GM18868 (cell line): Measurements from ENCODE around the gene FHAD1.
"Not testable (repeated sequence)": the region's sequence is repeated elsewhere in the genome, so short reads cannot be mapped to it uniquely, and the experiment has no call there.

Source experiments
- ATAC-seq: cut with Tn5 transposase; IDR thresholded peaks from one replicate; pipeline ENCODE4 v1.9.1; 2021; ENCODE audit warnings: mild to moderate bottlenecking, moderate library complexity; ENCODE audit not compliant: unreplicated experiment

The FHAD1 gene

DNA sequence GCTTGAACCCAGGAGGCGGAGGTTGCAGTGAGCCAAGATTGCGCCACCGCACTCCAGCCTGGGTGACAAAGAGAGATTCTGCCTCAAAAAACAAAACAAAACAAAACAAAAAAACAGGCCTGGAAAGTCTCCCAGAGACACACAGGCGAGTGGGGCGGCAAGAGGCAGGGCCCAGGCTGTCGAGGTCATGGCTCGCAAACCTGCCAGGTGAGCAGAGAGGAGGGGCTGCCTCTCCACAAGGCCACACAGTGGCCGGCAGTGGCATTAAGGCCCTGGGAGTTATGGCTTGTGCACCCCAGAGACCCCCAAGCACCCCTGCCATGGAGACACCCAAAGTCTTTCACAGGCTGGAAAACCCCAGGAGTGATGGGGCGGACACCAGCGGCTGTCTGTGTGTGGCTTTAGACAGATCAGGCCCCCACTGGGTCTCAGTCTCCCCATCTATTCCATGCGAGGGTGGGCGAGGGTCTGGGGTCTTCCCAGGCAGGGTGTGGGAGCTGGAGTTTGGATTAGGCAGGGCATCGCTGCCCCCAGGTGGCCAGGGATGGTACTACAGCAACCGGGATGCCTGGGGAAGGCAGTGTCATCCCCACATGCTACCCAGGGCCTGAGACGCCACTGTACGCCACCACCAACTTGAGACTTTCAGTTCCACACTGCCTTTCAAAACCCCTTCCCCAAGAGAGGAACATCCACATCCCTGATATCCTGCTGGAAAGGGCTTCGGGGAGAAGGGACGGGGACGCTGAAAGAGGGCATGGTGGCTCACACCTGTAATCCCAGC is 184.0 kb downstream of the FHAD1 start:
- ATAC-seq = no peak

GRCh38 chr1:15431571-15431948 is 184.5 kb downstream of the FHAD1 start:
- no peak for ATAC-seq

GRCh38 chr1:15432324-15432723 is 185.3 kb downstream of the FHAD1 start:
- ATAC-seq = no peak

DNA sequence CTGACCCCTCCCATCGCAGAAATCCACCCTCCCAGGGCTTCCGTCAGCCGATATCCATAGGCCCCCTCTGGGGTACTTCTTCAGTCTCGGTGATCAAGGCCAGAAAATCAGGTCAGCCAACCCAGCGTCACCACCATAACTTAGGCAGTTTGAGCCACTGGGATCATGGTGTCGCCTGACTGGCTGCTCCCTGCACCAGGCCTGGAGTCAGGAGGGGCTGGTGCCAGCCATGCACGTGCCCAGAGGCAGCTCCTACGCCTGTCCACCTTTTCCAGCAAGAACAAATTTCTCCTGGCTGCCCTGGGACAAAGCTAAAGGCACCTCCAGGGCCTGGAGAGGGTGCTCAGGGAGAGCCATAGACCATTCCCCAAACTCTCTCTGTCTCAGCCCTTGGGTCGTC is 186.4 kb downstream of the FHAD1 start:
- ATAC-seq = no peak

- ATAC-seq = not testable (repeated sequence)
These were observed 187.7 kb downstream of the FHAD1 start for GRCh38 chr1:15434739-15435138.

GRCh38 chr1:15435239-15436077 is 188.4 kb downstream of the FHAD1 start:
- ATAC-seq = no peak

- ATAC-seq = no peak
These were observed 189.9 kb downstream of the FHAD1 start for GRCh38 chr1:15436881-15437442.

- no peak for ATAC-seq
These were observed 192.3 kb downstream of the FHAD1 start for GRCh38 chr1:15439325-15439724.

- ATAC-seq = no peak
These were observed 193.3 kb downstream of the FHAD1 start for GRCh38 chr1:15440357-15440756.

GRCh38 chr1:15441247-15441646 is 194.2 kb downstream of the FHAD1 start:
- ATAC-seq = no peak

GRCh38 chr1:15442119-15442518 is 195.1 kb downstream of the FHAD1 start:
- no peak for ATAC-seq

- no peak for ATAC-seq
These were observed 195.7 kb downstream of the FHAD1 start for GRCh38 chr1:15442759-15443158.

- ATAC-seq = no peak
These were observed 196.3 kb downstream of the FHAD1 start for GRCh38 chr1:15443281-15443680.

DNA sequence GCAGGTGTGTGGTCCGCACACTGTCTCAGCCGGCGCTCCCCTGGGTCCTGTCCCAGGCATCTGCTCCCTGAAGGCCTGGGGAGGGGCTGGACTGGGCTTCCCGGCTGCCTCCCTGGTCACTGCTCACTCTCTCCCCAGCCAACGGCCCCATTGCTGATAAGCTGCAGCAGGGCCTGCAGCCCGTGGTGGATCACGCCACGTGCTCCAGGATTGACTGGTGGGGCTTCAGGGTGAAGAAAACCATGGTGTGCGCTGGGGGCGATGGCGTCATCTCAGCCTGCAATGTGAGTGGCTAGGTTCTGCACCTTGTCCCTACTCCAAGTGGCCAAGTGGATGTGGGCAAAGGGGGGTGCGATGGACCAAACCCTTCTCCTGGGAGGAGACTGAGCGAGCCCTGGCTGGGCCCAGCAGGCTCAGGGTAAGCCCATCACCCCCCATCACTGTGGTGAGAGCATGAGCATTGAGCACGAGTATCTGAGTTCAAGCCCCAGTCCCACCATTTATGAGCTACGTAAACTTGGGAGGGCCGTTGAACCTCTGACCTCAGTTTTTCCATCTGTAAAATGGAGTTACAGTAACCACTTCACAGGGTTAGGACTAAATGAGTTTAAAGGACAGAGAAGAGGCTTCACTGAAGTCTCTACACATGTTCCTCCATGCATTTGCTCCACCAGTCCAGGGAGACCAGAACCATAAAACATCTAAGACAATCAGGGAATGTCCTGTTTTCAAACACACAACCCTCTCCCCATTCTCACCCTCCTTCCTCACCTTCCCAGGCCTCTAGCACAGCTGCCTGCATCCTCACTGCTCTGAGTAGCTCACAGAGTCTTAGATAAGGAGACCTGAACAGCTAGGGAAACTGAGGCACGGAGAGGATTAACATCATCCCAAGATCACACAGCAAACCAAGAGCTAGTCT is 197.7 kb downstream of the FHAD1 start:
- ATAC-seq = no peak

DNA sequence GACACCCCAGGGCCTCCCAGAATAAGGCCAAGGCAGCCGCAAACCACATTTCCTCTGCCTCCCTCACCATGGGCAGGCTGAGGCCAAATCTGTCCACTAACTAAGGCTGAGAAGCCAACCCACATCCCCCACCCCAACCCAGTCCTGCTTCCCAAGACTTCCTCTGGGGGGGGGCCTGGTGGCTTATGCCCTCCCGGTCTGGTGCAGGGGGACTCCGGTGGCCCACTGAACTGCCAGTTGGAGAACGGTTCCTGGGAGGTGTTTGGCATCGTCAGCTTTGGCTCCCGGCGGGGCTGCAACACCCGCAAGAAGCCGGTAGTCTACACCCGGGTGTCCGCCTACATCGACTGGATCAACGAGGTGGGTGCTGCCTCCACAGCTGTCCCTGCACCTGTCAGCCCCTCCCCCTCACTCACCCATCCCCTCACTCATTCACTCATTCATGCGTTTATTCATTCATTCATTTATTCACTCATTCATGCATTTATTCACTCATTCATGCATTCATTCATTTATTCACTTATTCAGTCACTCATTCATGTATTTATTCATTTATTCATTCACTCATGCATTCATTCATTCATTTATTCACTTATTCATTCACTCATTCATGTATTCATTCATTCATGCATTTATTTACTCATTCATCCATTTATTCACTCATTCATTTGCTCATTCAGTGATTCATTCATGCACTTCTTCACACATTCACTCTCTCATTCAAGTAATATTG is 198.5 kb downstream of the FHAD1 start:
- no peak for ATAC-seq

DNA sequence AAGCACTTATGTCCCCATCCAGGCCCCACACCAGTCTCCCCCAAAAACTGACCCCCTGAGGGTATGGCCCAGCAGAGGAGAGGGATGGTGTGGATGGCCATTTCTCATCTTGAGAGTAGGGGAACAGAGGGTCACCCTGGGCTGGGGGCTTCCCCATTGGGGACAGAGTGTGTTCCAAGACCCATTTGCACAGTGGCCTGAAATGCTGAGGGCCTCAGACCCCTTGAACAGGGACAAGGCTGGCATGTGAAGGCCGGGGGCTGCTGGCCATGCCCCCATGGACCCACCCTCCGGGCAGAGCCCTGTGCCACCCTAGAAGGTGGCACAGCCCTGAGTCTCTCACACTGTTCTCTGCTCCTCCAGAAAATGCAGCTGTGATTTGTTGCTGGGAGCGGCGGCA is 199.2 kb downstream of the FHAD1 start:
- no peak for ATAC-seq
